Hindlimb muscle (tissue), 1 donor: ENCODE measurements around the gene AFAP1L2. TPM values are rescaled to one million over a fixed set of nuclear protein-coding genes. Genes with fewer than 3 reads are reported as not detected.
A peak's percentile ranks its signal among the peaks of the same experiment; 100 is the strongest.

ENCODE experiments used
- DNase-seq: peaks from one replicate; pipeline ENCODE4 v3.0.0-alpha.2; 2013
- polyA plus RNA-seq: library from polyadenylated mRNA; unstranded; fragments of 120-200 nt; gene quantifications from one replicate; pipeline ENCODE4 v1.2.1, GENCODE V29; 2013; ENCODE audit not compliant: insufficient read length

Gene AFAP1L2
- polyA plus RNA-seq, 1 donor = 40.2 TPM

- DNase-seq = no peak
Measured at GRCh38 chr10:114261076-114261475, 143.2 kb downstream of the AFAP1L2 start.

GRCh38 chr10:114260366-114260765 is 143.9 kb downstream of the AFAP1L2 start:
- no peak for DNase-seq

GRCh38 chr10:114259824-114260223 is 144.5 kb downstream of the AFAP1L2 start:
- DNase-seq = no peak

- no peak for DNase-seq
Measured at GRCh38 chr10:114258274-114258840, 145.9 kb downstream of the AFAP1L2 start.

- DNase-seq = peak; percentile 37
Measured at GRCh38 chr10:114257498-114257897, 146.8 kb downstream of the AFAP1L2 start.

GRCh38 chr10:114256822-114257221 is 147.5 kb downstream of the AFAP1L2 start:
- no peak for DNase-seq

- no peak for DNase-seq
Measured at GRCh38 chr10:114256008-114256765, 148.1 kb downstream of the AFAP1L2 start.

GRCh38 chr10:114255227-114255626 is 149.1 kb downstream of the AFAP1L2 start:
- DNase-seq = no peak

GRCh38 chr10:114252883-114253282 is 151.4 kb downstream of the AFAP1L2 start:
- no peak for DNase-seq

GRCh38 chr10:114252092-114252491 is 152.2 kb downstream of the AFAP1L2 start:
- DNase-seq = no peak

- no peak for DNase-seq
Measured at GRCh38 chr10:114250716-114251115, 153.6 kb downstream of the AFAP1L2 start.

- no peak for DNase-seq
Measured at GRCh38 chr10:114250236-114250635, 154.1 kb downstream of the AFAP1L2 start.

- DNase-seq = no peak
Measured at GRCh38 chr10:114246679-114247305, 157.5 kb downstream of the AFAP1L2 start.

- DNase-seq = no peak
Measured at GRCh38 chr10:114245121-114245791, 159.0 kb downstream of the AFAP1L2 start.

Other genes with a start within 250 kb of the AFAP1L2 start
- 10.3 TPM for gene CCDC186, start 230.3 kb downstream of the AFAP1L2 start, polyA plus RNA-seq
- 0.13 TPM for gene TDRD1, start 225.1 kb downstream of the AFAP1L2 start, polyA plus RNA-seq
- 0.34 TPM for gene VWA2, start 165.2 kb downstream of the AFAP1L2 start, polyA plus RNA-seq